ENCODE data around the gene CPA3.

DNA sequence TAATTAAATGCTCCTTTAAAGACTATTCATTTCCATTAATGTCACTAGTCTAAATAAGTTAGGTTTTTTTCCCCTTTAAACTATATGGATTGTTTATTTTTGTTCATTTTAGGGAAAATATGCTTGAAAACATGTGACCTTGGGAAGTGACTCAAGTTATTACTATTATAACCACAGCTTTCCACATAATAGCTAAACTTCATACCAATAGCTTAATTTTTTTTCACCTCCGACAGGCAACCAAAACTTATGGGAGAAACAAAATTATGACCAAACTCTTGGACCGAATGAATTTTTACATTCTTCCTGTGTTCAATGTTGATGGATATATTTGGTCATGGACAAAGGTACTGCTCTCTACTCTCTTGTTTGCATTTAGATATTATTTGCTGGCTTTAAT, 16.2 kb downstream of the CPA3 start:
- TF ChIP-seq POLR2A (IDR thresholded peaks at IDR 0.05) = no peak
- TF ChIP-seq, protein P1, sequence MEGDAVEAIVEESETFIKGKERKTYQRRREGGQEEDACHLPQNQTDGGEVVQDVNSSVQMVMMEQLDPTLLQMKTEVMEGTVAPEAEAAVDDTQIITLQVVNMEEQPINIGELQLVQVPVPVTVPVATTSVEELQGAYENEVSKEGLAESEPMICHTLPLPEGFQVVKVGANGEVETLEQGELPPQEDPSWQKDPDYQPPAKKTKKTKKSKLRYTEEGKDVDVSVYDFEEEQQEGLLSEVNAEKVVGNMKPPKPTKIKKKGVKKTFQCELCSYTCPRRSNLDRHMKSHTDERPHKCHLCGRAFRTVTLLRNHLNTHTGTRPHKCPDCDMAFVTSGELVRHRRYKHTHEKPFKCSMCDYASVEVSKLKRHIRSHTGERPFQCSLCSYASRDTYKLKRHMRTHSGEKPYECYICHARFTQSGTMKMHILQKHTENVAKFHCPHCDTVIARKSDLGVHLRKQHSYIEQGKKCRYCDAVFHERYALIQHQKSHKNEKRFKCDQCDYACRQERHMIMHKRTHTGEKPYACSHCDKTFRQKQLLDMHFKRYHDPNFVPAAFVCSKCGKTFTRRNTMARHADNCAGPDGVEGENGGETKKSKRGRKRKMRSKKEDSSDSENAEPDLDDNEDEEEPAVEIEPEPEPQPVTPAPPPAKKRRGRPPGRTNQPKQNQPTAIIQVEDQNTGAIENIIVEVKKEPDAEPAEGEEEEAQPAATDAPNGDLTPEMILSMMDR (IDR thresholded peaks at IDR 0.05) = no peak

All from ovary (tissue), 3 donors.